ENCODE data around the gene LRRK1. TPM values are rescaled to one million over a fixed set of nuclear protein-coding genes. Genes with fewer than 3 reads are reported as not detected.

LRRK1 gene
- total and polyA plus RNA-seq, 2 of the 13 experiments (the other 11 are each of a cell fraction or from before 2014, with no cell fraction given), result 0.13 to 1.2 TPM

- TF ChIP-seq ZNF292 (CRISPR knock-in tag; IDR thresholded peaks at IDR 0.05; ENCODE audit: borderline replicate concordance, low read depth), result no peak
- TF ChIP-seq REPIN1 (CRISPR knock-in tag; IDR thresholded peaks at IDR 0.05; ENCODE audit: borderline replicate concordance, low read depth), result no peak
- TF ChIP-seq ZNF414 (CRISPR knock-in tag; IDR thresholded peaks at IDR 0.05), result no peak
- no peak for TF ChIP-seq ZNF451 (CRISPR knock-in tag; IDR thresholded peaks at IDR 0.05)
- peak; percentile 78 for TF ChIP-seq CEBPB (IDR thresholded peaks at IDR 0.05; ENCODE audit: borderline replicate concordance, low read depth, low read length)
- TF ChIP-seq ELF3 (CRISPR knock-in tag; IDR thresholded peaks at IDR 0.05), result peak; percentile 47; the same call in 1 of the 2 replicates
- no peak for TF ChIP-seq ZBTB43 (CRISPR knock-in tag; conservative IDR thresholded peaks at IDR 0.05)
- no peak for TF ChIP-seq ZFP37 (CRISPR knock-in tag; IDR thresholded peaks at IDR 0.05; ENCODE audit: borderline replicate concordance)
- TF ChIP-seq THAP8 (CRISPR knock-in tag; IDR thresholded peaks at IDR 0.05; ENCODE audit: borderline replicate concordance), result no peak
- no peak for TF ChIP-seq MAFF (IDR thresholded peaks at IDR 0.05; ENCODE audit: low read depth, low read length)
- TF ChIP-seq GABPA (IDR thresholded peaks at IDR 0.05; ENCODE audit: low read depth, low read length), result no peak
- peak; percentile 24; the same call in 1 of the 2 replicates for TF ChIP-seq GABPA (CRISPR knock-in tag; IDR thresholded peaks at IDR 0.05; ENCODE audit: low read depth)
- TF ChIP-seq ETS1 (CRISPR knock-in tag; IDR thresholded peaks at IDR 0.05), result no peak
- TF ChIP-seq RAD21 (CRISPR knock-in tag; IDR thresholded peaks at IDR 0.05), result peak; percentile 49; the same call in 1 of the 2 replicates
- no peak for TF ChIP-seq HNRNPL (IDR thresholded peaks at IDR 0.05; ENCODE audit: low read depth, low read length)
- TF ChIP-seq ZSCAN31 (CRISPR knock-in tag; IDR thresholded peaks at IDR 0.05; ENCODE audit: low read depth), result no peak
- peak; percentile 67 for TF ChIP-seq CEBPG (CRISPR knock-in tag; IDR thresholded peaks at IDR 0.05)
- TF ChIP-seq ZNF160 (CRISPR knock-in tag; IDR thresholded peaks at IDR 0.05), result no peak
- no peak for TF ChIP-seq ZNF264 (CRISPR knock-in tag; IDR thresholded peaks at IDR 0.05)
- peak; percentile 83 for TF ChIP-seq STAG1 (CRISPR knock-in tag; IDR thresholded peaks at IDR 0.05)
- peak; percentile 96 for TF ChIP-seq SMC3 (IDR thresholded peaks at IDR 0.05; ENCODE audit: low read length)
- 0 out of 2 replicates have a peak, but pooled peaks have one; percentile 37 for TF ChIP-seq ELF1 (CRISPR knock-in tag; IDR thresholded peaks at IDR 0.05)
- no peak for TF ChIP-seq BRD4 (CRISPR knock-in tag; IDR thresholded peaks at IDR 0.05)
- no peak for TF ChIP-seq RFX3 (CRISPR knock-in tag; IDR thresholded peaks at IDR 0.05)
- TF ChIP-seq ZNF496 (CRISPR knock-in tag; IDR thresholded peaks at IDR 0.05; ENCODE audit: insufficient replicate concordance), result no peak
- no peak for TF ChIP-seq YEATS2 (CRISPR knock-in tag; IDR thresholded peaks at IDR 0.05; ENCODE audit: borderline replicate concordance)
- no peak for TF ChIP-seq SIX1 (CRISPR knock-in tag; IDR thresholded peaks at IDR 0.05; ENCODE audit: borderline replicate concordance)
Measured at GRCh38 chr15:100873029-100873677, 46.0 kb upstream of the LRRK1 start (continued).
